ENCODE data around the gene GPC6.

GPC6 gene

DNA sequence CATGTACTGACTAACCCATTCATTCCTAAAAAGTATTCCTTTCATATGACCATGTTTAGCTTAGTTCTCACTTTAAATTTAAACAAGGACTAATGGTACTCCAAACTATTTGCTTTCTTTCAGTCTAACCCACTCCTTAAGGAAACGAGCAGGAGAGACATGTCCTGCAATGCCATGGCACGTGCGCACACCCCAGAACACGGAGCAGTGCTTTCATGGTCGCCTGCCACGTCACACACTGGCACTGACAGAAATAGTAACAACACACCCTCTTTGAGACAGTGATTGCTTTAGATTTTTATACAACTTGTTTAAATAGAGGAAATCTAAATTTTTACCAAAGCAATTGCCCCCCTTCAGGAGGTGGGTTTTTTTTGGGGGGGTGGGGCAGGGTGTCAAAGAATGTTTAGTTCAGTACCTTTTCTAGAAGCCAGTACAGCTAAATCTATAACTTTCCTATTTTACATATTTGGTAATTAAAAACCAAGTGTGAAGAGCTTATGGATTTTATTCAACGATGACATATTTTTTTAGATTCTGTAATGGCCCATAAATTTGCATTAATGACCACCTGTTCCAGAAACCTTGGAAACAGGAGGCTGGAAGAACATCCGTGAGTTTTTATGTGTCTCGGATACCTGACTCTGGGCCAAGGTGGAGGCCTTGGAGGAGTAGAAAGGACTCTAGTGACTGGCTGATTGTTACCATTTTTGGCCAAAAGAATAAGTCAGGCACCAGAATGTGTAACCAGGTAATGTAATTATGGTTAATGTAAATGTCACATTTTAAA, 1005.7 kb downstream of the GPC6 start:
- no peak for DNase-seq

DNA sequence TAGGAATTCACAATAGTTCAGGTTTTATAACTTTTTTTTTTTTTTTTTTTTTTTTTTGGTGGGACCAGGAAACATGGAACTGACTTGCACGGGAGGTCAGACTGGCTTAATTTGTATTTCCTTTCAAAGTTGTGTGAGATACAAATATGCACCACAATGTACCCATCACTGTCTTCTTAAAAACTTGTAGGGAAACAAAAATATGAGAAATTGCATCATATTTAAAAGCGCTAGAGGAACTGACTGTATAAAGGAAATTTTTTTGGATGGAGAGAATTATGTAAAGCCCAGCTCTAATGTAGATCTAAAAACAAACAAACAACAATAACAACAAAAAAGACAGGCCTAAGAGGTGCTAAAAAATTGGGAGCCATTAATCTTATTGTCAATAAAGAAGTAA, 1006.3 kb downstream of the GPC6 start:
- DNase-seq = no peak

DNA sequence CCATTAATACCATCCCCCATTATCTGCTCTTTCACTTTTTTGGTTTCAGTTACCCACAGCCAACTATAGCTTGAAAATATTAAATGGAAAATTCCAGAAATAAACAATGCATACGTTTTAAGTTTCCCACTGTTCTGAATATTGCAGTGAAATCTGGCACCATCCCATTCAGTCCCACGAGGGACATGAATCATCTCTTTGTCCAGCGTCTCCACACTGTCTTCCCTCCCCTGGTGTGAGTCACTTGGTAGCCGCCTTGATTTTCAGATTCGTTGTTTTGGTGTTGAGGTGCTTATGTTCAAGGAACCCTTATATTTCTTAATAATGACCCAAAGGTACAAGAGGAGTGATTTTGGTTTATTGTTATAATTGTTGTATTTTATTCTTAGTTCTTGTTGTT, 1006.8 kb downstream of the GPC6 start:
- DNase-seq = no peak

DNA sequence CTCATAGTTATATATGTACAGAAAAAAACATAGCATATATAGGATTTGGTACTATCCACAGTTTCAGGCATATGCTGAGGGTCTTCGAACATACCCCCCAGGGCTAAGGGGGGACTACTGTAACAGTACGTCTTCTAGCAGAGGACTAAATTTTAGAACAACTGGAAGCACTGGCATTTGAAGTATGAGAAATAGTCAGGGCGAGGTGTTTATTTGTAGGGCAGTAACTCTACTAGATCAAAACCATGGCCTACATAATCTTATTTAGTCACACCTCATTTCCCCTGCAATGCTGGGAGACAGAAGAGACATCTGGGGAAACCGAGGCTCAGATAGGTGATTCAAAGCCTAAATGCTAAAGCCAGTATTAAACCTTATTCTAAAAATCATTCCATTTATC, 1007.2 kb downstream of the GPC6 start:
- no peak for DNase-seq

DNA sequence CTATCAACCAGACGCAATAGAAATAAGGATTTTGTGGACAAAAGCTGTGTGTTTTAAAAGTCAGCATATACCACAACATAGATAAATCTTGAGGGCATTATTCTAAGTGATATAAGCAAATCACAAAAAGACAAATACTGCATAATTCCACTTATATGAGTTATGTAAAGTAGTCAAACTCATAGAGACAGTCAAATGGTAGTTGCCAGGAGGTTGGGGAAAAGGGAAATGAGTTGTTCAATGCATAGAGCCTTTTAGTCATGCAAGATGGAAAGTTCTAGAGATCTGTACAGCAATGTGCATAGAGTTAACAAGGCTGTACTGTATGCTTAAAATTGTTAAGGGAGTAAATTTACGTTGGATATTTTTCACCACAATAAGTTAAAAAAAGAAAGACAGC, 1008.1 kb downstream of the GPC6 start:
- no peak for DNase-seq

DNA sequence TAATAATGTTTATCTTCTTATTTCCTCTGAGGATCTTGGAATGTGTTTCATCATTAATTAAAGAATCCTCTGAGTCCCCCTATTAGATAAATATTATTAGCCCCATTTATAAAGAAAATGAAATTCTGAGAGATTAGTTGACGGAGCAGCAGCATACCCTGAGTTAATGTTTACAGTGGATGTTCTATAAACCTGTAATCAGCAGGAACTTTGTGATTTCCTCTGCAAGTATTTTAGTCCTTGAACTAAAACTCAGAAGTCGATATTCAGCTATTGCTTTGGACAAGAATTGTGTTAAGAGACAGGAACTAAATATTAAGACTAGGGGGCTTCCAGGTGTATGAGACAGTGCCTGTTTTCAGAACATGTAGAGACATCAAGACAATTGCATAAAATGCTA, 1009.5 kb downstream of the GPC6 start:
- no peak for DNase-seq

DNA sequence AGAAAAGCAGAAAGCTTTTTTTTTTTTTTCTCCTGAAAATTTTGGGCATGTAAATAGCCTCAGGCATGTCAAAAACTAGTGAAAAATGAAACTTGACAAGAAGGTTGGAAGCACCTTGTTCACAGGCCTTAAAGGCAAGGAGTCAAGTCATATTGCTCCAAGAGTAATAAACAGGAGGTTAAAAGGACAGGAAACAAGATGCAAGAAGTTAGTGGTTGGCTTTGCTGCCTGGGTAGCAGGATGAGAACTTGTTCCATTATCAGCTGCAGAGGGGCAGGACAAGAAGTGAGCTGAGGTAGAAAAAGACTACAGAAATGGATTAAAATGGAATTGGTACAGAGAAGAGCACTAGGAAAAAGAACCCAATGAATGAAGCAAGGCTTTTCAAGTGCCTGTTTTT, 1010.3 kb downstream of the GPC6 start:
- peak in 1 of 5 experiments; percentile 51 for DNase-seq

DNA sequence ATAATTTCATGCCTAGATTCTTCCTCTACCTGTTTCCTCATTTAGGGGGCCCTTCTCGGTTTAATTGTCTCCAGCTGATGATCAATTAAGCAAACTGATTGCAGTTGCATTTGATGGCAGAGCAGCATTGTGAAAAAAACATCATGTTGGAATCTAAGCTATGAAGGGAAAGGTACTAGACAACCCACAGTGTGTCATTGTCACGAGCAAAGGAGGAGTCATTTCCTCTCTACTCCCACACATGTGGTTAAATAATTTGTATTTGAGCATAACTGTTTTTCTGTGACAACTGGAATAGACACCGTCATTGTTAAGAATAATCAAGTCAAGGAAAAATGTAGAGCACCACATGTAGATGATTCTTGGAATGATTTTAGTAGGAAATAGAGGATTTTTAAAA, 1012.5 kb downstream of the GPC6 start:
- peak in 2 of 5 experiments; percentile 9 to 27 for DNase-seq

DNA sequence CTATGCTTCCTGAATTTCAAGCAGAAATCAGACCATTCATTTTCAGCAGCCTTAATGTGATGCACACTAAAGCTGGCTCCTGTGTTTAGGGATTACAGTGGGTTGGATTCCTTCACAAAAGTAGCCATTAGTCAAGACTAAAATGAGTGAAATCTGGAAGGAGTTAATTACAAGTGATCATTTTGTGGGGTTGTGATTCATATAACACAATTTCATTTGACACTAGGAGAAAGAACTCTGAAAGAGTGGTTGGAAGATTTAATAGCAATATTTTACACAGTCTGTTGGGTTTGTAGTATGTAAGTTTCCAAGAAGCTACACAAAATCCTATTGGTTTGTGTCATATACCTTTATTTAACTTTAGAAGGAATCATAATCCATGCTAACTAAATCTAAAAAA, 1015.9 kb downstream of the GPC6 start:
- DNase-seq = no peak

DNA sequence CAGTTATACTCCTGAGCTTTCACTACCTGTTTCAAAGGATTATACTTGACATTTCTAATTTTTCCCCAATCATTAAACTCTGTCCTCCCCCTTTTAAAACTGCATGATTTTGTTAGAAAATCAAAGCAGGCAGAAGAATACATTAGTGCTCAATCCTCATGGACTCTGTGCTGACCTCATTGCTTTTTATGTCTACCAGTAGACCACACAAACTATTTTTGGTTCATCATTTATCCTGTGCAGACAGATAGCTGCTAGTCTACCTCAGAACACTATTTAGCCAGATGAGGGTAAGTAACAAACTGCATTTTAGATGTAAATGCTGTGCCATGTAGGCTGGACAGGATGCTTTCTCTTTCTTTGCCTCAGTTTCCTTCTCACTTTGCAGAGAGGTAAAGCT, 1016.9 kb downstream of the GPC6 start:
- no peak for DNase-seq

DNA sequence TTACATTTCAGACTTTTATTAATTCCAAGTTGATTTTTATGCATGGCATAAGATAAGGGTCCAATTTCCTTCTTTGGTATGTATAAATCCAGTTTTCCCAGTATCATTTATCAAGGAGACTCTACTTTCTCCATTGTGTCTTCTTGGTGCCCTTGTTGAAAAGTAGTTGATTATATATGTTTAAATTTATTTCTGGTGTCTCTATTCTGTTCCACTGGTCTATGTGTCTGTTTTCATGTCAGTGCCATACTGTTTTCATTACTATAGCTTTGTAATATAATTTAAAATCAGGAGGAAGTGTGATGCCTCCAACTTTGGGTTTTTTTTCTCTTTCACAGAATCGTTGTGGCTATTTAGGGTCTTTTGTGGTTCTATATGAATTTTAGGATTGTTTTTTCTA, 1019.9 kb downstream of the GPC6 start:
- no peak for DNase-seq

DNA sequence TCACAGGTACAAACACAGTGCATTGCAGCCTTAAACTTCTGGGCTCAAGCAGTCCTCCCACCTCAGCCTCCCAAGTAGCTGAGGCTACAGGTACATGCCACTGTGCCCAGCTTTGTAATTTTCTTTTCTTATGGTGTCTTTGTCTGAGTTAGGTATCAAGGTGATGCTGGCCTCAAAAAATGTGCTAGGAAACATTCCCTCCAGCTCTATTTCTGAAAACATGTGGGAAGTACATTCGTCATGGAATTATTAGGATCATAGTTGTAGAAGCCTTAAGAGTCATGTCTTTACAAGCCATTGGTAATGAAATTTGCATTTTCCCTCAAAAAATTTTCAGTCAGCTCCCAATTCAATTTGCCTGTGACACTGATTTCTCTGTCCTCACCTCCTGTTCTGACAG, 1021.3 kb downstream of the GPC6 start:
- no peak for DNase-seq

DNA sequence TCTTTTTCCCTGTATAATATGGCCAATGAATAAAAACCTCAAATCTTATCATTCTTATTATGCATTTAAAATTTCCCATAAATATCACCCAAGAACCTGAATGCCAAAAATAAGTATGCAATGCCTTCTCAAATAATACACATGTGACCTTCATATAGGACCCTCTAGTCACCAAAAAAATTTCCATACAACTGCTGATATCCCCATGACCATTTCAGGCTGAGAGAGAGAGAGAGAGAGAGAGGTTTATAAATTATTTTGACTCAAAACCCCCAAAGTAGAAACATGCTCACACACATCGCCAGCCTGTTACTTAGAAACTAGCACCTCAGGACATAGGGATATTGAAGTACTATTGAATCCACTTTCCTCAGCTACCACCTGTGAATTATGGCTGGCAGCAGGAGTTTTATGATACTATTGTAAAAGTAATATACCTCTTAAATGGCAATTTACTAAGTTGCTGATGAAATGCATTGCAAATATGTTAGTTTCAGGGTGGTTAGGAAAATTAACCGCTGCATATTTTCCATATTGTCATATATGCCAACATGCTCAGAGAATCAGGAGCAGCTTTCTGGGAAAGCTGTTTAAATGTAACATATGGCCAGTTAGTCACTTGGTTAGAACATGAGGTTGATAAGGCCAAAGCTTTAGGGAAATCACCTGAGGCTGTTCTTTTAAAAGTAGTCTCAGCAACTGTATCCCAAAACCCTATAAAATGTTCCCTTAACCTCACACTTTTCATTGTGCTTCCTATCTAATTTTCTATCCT, 1022.0 kb downstream of the GPC6 start:
- no peak for DNase-seq

DNA sequence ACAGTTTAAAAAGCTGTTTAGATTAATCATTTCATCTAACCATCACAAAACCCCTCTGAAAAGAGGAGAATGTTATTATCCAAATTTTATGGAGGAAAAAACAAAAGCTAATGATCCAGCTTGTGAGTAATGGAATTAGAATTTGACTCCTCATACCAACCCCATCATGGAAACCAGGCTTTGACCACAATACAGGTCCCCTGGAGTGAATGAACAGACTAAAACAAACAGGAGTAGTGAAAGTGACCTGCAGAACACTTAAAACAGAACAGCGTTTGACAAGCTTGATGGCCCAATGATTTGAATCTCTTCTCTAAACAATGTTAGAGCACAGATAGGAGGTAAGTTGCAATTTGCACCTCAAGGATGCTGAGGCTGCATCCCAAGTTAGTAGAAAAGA, 1022.9 kb downstream of the GPC6 start:
- DNase-seq = no peak

DNA sequence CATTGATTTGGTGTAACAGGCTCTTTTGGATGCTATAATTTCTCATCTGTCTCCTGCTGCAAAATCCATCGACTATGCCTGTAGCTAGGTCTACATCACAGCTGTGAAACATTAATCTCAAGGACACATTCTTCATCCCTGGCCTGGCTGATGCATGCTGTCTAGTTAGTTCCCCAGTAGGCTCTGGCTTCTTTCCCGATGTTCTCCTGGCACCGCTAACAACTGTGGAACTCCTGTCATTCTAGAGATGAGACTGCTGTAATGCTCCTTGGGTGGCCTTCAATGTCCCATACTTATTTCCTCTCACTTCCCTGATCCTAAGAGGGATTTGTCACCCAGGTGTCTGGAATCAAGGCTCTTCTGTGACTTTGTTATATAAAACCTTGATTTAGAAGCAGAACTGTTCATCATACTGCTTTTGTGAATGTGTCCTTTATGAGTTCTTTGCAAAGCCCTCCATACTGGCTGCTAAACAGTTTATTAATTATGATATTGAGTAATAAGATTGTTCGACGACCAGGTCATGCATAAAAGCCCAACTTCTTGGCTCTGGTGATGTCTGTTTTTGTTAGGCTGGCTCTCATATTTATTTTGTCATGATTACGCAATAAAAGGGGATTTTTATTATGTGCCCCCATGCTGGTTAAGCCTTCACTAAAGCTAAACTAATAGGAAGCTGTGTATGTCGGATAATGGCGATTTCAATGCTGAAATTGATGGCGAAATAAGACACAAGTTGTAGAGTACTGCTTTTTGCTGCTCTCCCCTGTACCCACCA, 1025.4 kb downstream of the GPC6 start:
- DNase-seq = no peak

DNA sequence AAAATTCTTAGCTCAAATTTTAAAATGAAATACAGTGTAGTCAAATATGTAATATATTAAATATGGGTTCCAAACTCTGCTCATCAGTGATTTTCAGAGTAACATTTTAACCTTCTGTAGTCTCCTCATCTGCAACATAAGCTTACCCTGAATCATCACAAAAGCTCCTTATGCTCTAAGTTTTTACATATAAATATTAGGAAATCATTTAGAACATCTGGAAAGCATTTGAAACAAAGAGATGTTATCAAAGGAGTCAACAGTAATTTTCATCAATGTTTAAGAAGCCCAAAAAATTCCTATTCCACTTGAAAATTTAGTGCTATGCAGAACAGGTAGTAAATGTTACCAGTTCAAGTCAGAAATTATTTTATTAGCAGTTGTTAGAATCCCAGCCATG, 1028.1 kb downstream of the GPC6 start:
- DNase-seq = no peak

DNA sequence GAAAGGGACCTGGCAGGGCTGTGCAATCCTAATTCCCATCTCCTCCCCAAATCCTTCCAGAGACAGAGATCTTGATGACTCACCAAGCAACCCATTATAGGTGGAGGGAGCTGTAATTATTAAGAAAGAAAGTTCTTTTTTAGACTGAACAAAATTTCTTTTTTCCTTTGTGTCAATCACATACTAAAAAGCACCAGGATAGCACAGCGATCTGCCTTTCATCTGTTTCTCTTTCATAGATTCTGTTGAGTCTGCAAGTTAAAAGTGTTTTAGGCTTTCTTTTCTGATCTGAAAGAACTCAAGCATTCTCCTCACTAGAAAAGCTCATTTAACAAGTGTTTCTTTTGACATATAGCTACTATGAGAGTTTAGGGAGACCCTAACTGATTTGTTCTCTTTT, 1030.1 kb downstream of the GPC6 start:
- no peak for DNase-seq

DNA sequence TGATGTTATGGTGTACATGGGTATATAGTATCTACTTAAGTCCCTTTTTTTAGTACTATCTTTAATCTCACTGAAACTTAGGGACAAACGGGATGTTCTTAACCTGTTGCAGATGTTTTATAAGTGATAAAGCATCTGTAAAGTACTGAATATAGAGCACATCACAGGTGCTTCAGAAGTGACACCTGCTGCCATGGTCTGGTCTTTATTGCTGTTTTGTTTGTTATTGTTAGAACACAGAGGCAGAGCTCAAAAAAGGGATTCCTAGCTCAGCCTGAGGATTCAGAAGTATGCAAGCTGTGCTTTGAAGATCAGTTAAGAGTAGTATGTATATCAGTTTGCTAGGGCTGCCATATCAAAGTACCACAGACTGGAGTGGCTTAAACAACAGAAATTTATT, 1033.4 kb downstream of the GPC6 start:
- DNase-seq = no peak

DNA sequence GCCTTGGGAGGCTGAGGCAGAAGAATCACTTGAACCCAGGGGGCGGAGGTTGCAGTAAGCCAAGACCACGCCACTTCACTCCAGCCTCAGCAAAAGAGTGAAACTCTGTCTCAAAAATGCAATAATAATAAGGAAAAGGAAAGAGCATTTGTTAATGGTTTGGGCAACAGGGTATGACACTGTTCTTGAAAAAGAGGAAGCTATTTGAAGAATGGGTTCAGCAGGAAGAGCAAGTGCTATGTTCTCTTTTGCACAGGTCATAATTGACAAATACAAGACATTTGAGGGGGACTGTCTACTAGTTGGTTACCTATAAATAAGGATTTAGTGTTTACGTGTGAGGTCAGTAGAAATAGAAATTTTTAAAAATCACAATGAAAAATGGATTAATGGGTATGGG, 1034.6 kb downstream of the GPC6 start:
- no peak for DNase-seq

DNA sequence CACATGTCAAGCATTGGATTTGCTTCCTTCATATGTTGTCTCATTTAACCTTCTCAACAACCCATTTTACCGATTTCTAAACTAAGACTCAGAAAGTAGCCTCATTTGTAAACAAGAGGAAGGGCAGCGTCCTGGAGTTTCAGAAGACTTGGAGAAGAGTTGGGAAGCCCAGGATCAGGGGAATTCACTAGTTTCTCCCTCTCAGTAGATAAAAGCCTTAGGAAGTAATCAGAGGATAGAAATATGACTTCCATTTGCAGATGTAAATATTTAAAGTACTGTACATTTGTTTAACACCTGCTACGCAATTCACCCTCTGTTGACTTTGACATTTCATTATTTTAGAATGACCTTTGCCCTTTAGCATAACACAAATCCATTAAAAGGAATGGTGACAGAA, 1036.4 kb downstream of the GPC6 start:
- no peak for DNase-seq

DNA sequence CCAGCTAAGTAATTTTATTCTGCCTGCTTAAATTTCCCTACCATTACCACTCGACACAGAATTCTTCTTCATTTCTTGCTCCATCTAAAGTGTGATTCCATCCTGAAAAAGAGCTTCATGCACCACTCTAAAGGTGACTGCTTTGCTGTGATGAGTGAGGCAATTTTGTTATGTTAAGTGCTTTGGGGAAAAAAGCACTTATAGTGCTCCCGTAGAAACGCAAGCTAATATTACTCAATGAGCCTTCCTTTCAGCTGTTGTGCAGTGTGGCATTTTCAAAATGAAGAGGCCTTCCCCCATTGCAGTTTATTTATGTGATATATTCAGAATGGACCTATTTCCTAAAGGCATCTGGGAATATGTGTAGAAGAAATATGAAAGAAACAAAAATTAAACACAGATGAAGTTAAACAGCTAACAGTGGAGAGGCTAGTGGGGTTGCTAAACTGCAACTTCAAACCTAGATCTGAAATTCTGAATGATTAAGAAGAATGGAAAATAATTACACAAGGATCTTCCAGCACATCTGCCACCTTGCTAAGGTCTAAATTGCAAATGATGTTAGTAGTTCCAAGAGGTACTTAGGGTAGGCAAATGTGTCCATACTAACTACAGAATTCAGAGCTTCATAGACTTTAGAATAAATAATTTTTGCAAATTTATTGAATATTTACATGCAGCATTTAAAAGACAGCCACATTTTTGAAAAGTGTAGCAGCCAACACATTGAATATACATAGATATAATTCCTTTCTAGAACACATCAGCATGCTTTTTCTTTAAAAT, 1041.2 kb downstream of the GPC6 start:
- no peak for DNase-seq

DNA sequence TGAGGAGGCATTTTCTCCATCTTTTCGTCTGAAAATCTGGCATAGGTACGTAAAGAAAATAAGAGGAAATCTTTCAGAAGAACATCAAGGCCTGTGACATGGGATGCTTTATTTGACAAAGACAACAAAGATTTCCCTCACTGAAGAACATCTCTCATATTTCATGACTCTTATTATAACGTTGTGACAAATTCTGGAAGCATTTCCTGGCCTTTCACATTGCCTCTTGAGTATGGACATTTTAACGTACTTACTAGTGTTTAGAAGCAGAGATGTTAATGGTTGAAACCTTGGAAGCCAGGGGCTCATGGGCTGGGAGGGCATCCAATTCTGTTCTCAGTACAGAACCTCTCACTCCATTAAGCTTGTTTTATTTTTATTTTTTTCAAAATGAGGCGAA, 1042.1 kb downstream of the GPC6 start:
- DNase-seq = no peak

DNA sequence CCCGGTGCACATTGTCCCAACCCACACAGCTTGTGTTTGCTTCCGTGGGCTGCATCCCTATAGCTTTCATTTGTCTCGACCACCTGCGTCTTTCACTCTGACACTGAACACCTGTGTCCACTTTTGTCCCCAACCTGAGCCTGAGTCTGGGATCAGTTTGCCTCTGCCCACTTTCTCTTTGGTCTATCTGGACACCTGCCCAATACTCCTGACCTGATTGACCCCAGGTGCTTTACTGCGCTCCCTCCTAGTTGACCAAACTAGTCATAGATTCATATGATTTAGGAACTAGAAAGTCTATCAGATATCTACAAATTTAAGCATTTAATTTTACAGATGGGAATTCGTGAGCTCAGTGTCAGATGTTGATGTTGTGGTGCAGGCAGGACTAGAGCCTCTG, 1043.0 kb downstream of the GPC6 start:
- no peak for DNase-seq
